ENCODE measurements around the gene TSSK6.

DNA sequence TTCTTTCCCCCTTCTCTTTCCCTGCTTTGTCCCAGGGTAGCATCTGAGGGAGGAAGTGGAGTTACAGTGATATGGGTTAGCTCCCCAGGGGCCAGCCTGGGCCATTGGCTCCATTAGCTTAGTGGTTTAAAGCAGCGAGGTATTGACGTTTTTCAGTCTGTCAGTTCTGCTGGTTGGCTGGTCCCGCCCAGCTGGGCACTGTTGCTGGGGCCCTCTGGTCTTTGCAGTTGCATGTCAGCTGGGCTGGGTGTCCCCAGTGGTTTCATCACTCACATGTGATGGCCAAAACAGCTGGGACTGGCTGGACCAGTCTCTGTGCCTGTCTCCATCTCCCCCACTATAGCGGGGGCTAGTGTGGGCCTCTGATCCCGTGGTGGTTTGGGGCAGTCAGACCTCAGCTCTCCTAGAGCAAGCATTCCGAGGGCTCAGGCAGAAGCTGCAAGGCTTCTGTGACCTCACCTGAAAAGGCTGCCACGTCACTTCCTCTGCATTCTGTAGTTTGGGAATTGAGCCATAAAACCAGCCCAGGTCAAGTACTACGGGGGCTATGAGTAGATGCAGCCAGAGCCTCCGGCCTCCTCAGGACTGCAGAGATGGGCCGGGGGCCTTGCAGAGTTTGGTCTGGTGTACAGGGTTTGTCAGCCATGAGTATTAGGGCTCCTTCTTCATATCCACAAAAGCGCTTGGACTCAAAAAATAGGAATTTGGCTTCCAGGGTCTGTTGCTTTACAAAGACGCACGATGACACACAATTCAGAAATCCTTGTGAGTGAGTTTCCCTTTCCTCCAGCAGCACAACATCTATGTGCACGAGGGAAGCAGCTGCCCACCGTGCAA is 30.0 kb downstream of the TSSK6 start:
- no peak for TF ChIP-seq POLR2A (IDR thresholded peaks at IDR 0.05; ENCODE audit: low read depth, low read length)
- TF ChIP-seq POLR2AphosphoS5 (IDR thresholded peaks at IDR 0.05; ENCODE audit: low read depth, low read length), result no peak
